ENCODE results near the gene SLC28A3. TPM values are rescaled to one million over a fixed set of nuclear protein-coding genes. Genes with fewer than 3 reads are reported as not detected.
"Not testable (repeated sequence)": the region's sequence is repeated elsewhere in the genome, so short reads cannot be mapped to it uniquely, and the experiment has no call there.

Gene SLC28A3
- total RNA-seq, 1 experiment from 2014 or later = not detected

DNA sequence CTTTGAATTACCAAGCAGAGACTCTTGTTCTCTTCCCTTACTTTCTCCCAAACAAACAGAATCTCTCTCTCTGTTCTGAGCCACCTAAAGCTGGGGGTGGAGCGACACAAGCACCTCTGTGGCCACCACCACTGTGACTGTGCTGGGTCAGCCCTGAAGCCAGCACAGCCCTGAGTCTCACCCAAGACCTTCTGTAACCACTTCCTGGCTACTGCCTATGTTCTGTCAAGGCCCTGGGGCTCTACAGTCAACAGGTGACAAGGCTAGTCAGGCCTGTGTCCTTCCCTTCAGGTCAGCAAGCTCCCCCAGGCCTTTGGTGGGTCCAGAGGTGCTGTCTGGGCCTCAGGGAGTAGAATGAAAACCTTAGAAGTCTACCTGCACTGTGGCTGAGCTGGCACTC is 26.1 kb upstream of the SLC28A3 start:
- Histone ChIP-seq H3K27me3 (replicated peaks; ENCODE audit: insufficient read depth, low read depth, low read length, poor library complexity) (no peaks in the 10 kb centered on the region), H3K4me3 (ENCODE audit: low read depth, low read length, poor library complexity, severe bottlenecking) (no peak overlapping the region), H3K36me3 (ENCODE audit: insufficient read depth, low read length, poor library complexity, severe bottlenecking) (no peaks in the 10 kb centered on the region), H3K4me1 (ENCODE audit: insufficient read depth, low read length, poor library complexity, severe bottlenecking) (no peaks in the 10 kb centered on the region), H3K9me3 (ENCODE audit: low read depth, low read length, poor library complexity, severe bottlenecking) (no peaks in the 10 kb centered on the region), H3K27ac (ENCODE audit: low read depth, low read length, poor library complexity, severe bottlenecking) (no peak overlapping the region)
- ChIA-PET CTCF (no interaction called here), POLR2A (ENCODE audit: low non-redundant PET) (no interaction called here)
- DNase-seq (ENCODE audit: low spot score) = no peak
- intact Hi-C loops (cut with micrococcal nuclease; ENCODE audit: unreplicated experiment) = no loop called here
- BruUV-seq (replicated peaks) = no TSS peak
- TF ChIP-seq, protein P1, sequence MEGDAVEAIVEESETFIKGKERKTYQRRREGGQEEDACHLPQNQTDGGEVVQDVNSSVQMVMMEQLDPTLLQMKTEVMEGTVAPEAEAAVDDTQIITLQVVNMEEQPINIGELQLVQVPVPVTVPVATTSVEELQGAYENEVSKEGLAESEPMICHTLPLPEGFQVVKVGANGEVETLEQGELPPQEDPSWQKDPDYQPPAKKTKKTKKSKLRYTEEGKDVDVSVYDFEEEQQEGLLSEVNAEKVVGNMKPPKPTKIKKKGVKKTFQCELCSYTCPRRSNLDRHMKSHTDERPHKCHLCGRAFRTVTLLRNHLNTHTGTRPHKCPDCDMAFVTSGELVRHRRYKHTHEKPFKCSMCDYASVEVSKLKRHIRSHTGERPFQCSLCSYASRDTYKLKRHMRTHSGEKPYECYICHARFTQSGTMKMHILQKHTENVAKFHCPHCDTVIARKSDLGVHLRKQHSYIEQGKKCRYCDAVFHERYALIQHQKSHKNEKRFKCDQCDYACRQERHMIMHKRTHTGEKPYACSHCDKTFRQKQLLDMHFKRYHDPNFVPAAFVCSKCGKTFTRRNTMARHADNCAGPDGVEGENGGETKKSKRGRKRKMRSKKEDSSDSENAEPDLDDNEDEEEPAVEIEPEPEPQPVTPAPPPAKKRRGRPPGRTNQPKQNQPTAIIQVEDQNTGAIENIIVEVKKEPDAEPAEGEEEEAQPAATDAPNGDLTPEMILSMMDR (conservative IDR thresholded peaks at IDR 0.05; ENCODE audit: low read depth, low read length) = no peak
- no peak for TF ChIP-seq EZH2 (IDR thresholded peaks at IDR 0.05; ENCODE audit: borderline replicate concordance, low read depth, low read length, poor library complexity, severe bottlenecking)

- H3K4me1 ChIP-seq (ENCODE audit: insufficient read depth, low read length, poor library complexity, severe bottlenecking); H3K27ac ChIP-seq (ENCODE audit: low read depth, low read length, poor library complexity, severe bottlenecking); CTCF ChIA-PET; DNase-seq (ENCODE audit: low spot score); H3K9me3 ChIP-seq (ENCODE audit: low read depth, low read length, poor library complexity, severe bottlenecking); intact Hi-C loops (cut with micrococcal nuclease; ENCODE audit: unreplicated experiment); H3K27me3 ChIP-seq (replicated peaks; ENCODE audit: insufficient read depth, low read depth, low read length, poor library complexity); BruUV-seq (replicated peaks); H3K36me3 ChIP-seq (ENCODE audit: insufficient read depth, low read length, poor library complexity, severe bottlenecking); POLR2A ChIA-PET (ENCODE audit: low non-redundant PET); H3K4me3 ChIP-seq (ENCODE audit: low read depth, low read length, poor library complexity, severe bottlenecking): not testable (repeated sequence)
Observed at GRCh38 chr9:84364894-84365490, 24.4 kb upstream of the SLC28A3 start.

GRCh38 chr9:84361645-84362044 is 21.1 kb upstream of the SLC28A3 start:
- TF ChIP-seq EZH2 (IDR thresholded peaks at IDR 0.05; ENCODE audit: borderline replicate concordance, low read depth, low read length, poor library complexity, severe bottlenecking) = no peak
- TF ChIP-seq, protein P1 (conservative IDR thresholded peaks at IDR 0.05; ENCODE audit: low read depth, low read length) = no peak
- Histone ChIP-seq H3K27me3 (replicated peaks; ENCODE audit: insufficient read depth, low read depth, low read length, poor library complexity) (no peaks in the 10 kb centered on the region), H3K36me3 (ENCODE audit: insufficient read depth, low read length, poor library complexity, severe bottlenecking) (no peaks in the 10 kb centered on the region), H3K4me3 (ENCODE audit: low read depth, low read length, poor library complexity, severe bottlenecking) (no peak overlapping the region), H3K27ac (ENCODE audit: low read depth, low read length, poor library complexity, severe bottlenecking) (no peak overlapping the region), H3K9me3 (ENCODE audit: low read depth, low read length, poor library complexity, severe bottlenecking) (no peaks in the 10 kb centered on the region), H3K4me1 (ENCODE audit: insufficient read depth, low read length, poor library complexity, severe bottlenecking) (no peaks in the 10 kb centered on the region)
- DNase-seq (ENCODE audit: low spot score) = no peak
- ChIA-PET POLR2A (ENCODE audit: low non-redundant PET) (no interaction called here), CTCF (no interaction called here)
- intact Hi-C loops (cut with micrococcal nuclease; ENCODE audit: unreplicated experiment) = no loop called here
- no TSS peak for BruUV-seq (replicated peaks)

DNA sequence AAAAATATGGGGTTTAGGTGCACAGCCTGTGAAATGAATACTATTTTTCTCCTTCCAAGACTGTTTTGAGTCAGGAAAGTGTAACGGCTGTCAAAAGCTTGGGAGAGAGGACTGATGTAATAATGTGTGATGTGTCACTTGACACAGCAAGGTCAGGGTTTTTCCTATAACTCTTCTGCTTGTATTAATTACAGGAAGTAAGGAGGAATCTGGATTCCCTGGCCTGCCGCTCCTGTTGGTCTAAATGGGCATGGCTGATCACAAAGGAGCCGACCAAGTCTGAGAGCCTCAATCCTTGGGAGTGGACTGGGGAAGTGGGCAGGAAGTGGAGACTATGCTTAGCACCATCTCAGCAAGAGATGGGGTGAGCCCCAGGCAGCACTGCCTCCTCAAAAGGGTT is 16.7 kb upstream of the SLC28A3 start:
- CTCF ChIA-PET = no interaction called here
- DNase-seq (ENCODE audit: low spot score) = no peak
- H3K4me1 ChIP-seq (ENCODE audit: insufficient read depth, low read length, poor library complexity, severe bottlenecking) = no peaks in the 10 kb centered on the region

More for the DNA sequence above, 16.7 kb upstream of the SLC28A3 start:
- no peak for TF ChIP-seq EZH2 (IDR thresholded peaks at IDR 0.05; ENCODE audit: borderline replicate concordance, low read depth, low read length, poor library complexity, severe bottlenecking)
- TF ChIP-seq, protein P1 (conservative IDR thresholded peaks at IDR 0.05; ENCODE audit: low read depth, low read length) = no peak
- H3K4me3 ChIP-seq (ENCODE audit: low read depth, low read length, poor library complexity, severe bottlenecking) = no peak overlapping the region
- no peak overlapping the region for H3K27ac ChIP-seq (ENCODE audit: low read depth, low read length, poor library complexity, severe bottlenecking)
- no peaks in the 10 kb centered on the region for H3K9me3 ChIP-seq (ENCODE audit: low read depth, low read length, poor library complexity, severe bottlenecking)
- intact Hi-C loops (cut with micrococcal nuclease; ENCODE audit: unreplicated experiment) = no loop called here
- BruUV-seq (replicated peaks) = no TSS peak
- POLR2A ChIA-PET (ENCODE audit: low non-redundant PET) = no interaction called here
- no peaks in the 10 kb centered on the region for H3K36me3 ChIP-seq (ENCODE audit: insufficient read depth, low read length, poor library complexity, severe bottlenecking)
- H3K27me3 ChIP-seq (replicated peaks; ENCODE audit: insufficient read depth, low read depth, low read length, poor library complexity) = no peaks in the 10 kb centered on the region
